ENCODE measurements around the gene NEDD4L. TPM values are rescaled to one million over a fixed set of nuclear protein-coding genes. Genes with fewer than 3 reads are reported as not detected.

NEDD4L gene
- polyA plus RNA-seq, 1 donor (not counting 4 experiments of a cell fraction or from before 2014, with no cell fraction given): 52.6 TPM

DNA sequence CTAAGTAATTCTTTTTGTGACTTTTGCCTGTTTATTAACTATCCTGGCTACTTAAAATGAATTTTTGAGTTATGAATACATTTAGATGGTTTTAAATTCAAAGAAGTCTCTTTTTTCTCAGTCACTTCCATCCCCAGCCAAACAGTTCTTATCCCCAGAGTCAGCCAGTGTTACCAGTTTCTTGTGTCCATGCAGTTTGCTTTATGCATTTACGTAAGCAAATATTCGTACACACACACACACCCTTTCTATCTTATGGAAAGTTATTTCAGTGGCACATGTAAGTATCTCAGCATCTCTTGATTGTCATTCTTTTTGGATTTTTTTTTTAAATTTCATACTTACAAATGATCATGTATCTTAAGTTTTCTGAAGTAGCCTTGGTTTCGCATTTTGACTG is 113.2 kb downstream of the NEDD4L start:
- H3K9me3 ChIP-seq (ENCODE audit: control insufficient read depth, low read depth, low read length): no peaks in the 10 kb centered on the region
- H3K79me2 ChIP-seq (ENCODE audit: control insufficient read depth, insufficient read depth, low read length): peaks cover 5% of the 10 kb centered on the region
- dilution Hi-C loops (cut with MboI; ENCODE audit: extremely low pct_ligation_motif_present, low sequenced_read_pairs): no loop called here

DNA sequence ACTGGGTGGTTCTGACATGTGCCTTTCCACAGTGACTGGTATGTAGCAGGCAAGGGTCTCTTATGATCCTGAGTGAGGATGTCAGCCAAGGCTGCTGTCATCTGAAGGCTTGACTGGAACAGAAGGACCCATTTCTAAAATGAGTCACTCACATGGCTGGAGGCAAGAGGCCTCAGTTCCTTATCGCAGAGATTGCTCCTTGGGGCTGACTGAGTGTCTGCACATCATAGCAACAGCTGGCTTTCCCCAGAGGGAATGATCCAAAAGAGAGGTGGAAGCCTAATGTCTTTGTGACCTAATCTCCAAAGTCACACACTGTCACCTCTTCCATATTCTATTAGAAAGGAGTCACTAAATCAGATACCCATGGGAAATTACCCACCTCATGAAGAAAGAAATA is 114.0 kb downstream of the NEDD4L start:
- FAIRE-seq (peak; percentile 60), DNase-seq (ENCODE audit: low read depth, low spot score) (no peak)
- H3K27me3 ChIP-seq (ENCODE audit: control insufficient read depth, extremely low read depth, insufficient read depth, low read length): no peaks in the 10 kb centered on the region
- no peak overlapping the region for H3K4me3 ChIP-seq (ENCODE audit: control insufficient read depth in 2 of 3, extremely low read depth in 1 of 3, insufficient read depth in 2 of 3, low read depth in 1 of 3, low read length in 3 of 3)
- H3K9me1 ChIP-seq (ENCODE audit: control insufficient read depth, extremely low read depth, insufficient read depth, low read length): no peaks in the 10 kb centered on the region
- no peaks in the 10 kb centered on the region for H3K4me1 ChIP-seq (ENCODE audit: control insufficient read depth, extremely low read depth, insufficient read depth, low read length)
- TF ChIP-seq, protein P1, sequence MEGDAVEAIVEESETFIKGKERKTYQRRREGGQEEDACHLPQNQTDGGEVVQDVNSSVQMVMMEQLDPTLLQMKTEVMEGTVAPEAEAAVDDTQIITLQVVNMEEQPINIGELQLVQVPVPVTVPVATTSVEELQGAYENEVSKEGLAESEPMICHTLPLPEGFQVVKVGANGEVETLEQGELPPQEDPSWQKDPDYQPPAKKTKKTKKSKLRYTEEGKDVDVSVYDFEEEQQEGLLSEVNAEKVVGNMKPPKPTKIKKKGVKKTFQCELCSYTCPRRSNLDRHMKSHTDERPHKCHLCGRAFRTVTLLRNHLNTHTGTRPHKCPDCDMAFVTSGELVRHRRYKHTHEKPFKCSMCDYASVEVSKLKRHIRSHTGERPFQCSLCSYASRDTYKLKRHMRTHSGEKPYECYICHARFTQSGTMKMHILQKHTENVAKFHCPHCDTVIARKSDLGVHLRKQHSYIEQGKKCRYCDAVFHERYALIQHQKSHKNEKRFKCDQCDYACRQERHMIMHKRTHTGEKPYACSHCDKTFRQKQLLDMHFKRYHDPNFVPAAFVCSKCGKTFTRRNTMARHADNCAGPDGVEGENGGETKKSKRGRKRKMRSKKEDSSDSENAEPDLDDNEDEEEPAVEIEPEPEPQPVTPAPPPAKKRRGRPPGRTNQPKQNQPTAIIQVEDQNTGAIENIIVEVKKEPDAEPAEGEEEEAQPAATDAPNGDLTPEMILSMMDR (optimal IDR thresholded peaks at IDR 0.05 in 1 of 3, IDR thresholded peaks at IDR 0.05 in 1 of 3, conservative IDR thresholded peaks at IDR 0.05 in 1 of 3; ENCODE audit: extremely low read depth in 1 of 3, insufficient read depth in 2 of 3, low read length in 3 of 3): no peak
- no peak for TF ChIP-seq EZH2 (IDR thresholded peaks at IDR 0.05; ENCODE audit: low read length)
- H3K9ac ChIP-seq (ENCODE audit: control insufficient read depth, extremely low read depth, insufficient read depth, low read length): no peak overlapping the region
- no peak overlapping the region for H3K27ac ChIP-seq (ENCODE audit: control insufficient read depth, insufficient read depth, low read length)
- H3K9me3 ChIP-seq (ENCODE audit: control insufficient read depth, low read depth, low read length): no peaks in the 10 kb centered on the region
- H3K4me2 ChIP-seq (ENCODE audit: control insufficient read depth, extremely low read depth, insufficient read depth, low read depth, low read length): no peak overlapping the region
- no peaks in the 10 kb centered on the region for H3K36me3 ChIP-seq (ENCODE audit: control insufficient read depth in 2 of 2, extremely low read depth in 1 of 2, insufficient read depth in 2 of 2, low read length in 2 of 2)
- H2AFZ ChIP-seq (ENCODE audit: control insufficient read depth, low read length): no peak overlapping the region
- H4K20me1 ChIP-seq (ENCODE audit: control insufficient read depth, extremely low read depth, insufficient read depth, low read length): no peaks in the 10 kb centered on the region
- peaks cover 5% of the 10 kb centered on the region for H3K79me2 ChIP-seq (ENCODE audit: control insufficient read depth, insufficient read depth, low read length)
- dilution Hi-C loops (cut with MboI; ENCODE audit: extremely low pct_ligation_motif_present, low sequenced_read_pairs): no loop called here

More for the DNA sequence above, 113.2 kb downstream of the NEDD4L start:
- Histone ChIP-seq H2AFZ (ENCODE audit: control insufficient read depth, low read length) (no peak overlapping the region), H4K20me1 (ENCODE audit: control insufficient read depth, extremely low read depth, insufficient read depth, low read length) (no peaks in the 10 kb centered on the region), H3K27me3 (ENCODE audit: control insufficient read depth, extremely low read depth, insufficient read depth, low read length) (no peaks in the 10 kb centered on the region), H3K4me1 (ENCODE audit: control insufficient read depth, extremely low read depth, insufficient read depth, low read length) (peaks cover 3% of the 10 kb centered on the region), H3K9ac (ENCODE audit: control insufficient read depth, extremely low read depth, insufficient read depth, low read length) (no peak overlapping the region), H3K27ac (ENCODE audit: control insufficient read depth, insufficient read depth, low read length) (no peak overlapping the region), H3K9me1 (ENCODE audit: control insufficient read depth, extremely low read depth, insufficient read depth, low read length) (no peaks in the 10 kb centered on the region), H3K4me2 (ENCODE audit: control insufficient read depth, extremely low read depth, insufficient read depth, low read depth, low read length) (no peak overlapping the region), H3K36me3 (ENCODE audit: control insufficient read depth in 2 of 2, extremely low read depth in 1 of 2, insufficient read depth in 2 of 2, low read length in 2 of 2) (no peaks in the 10 kb centered on the region), H3K4me3 (ENCODE audit: control insufficient read depth in 2 of 3, extremely low read depth in 1 of 3, insufficient read depth in 2 of 3, low read depth in 1 of 3, low read length in 3 of 3) (no peak overlapping the region)
- DNase-seq (ENCODE audit: low read depth, low spot score): no peak
- no peak for TF ChIP-seq EZH2 (IDR thresholded peaks at IDR 0.05; ENCODE audit: low read length)
- TF ChIP-seq, protein P1 (optimal IDR thresholded peaks at IDR 0.05 in 1 of 3, IDR thresholded peaks at IDR 0.05 in 1 of 3, conservative IDR thresholded peaks at IDR 0.05 in 1 of 3; ENCODE audit: extremely low read depth in 1 of 3, insufficient read depth in 2 of 3, low read length in 3 of 3): no peak
- no peak for FAIRE-seq

All from keratinocyte (primary cell).